ENCODE measurements around the gene TMEM270.
"Not testable (repeated sequence)": the region's sequence is repeated elsewhere in the genome, so short reads cannot be mapped to it uniquely, and the experiment has no call there.

The TMEM270 gene

DNA sequence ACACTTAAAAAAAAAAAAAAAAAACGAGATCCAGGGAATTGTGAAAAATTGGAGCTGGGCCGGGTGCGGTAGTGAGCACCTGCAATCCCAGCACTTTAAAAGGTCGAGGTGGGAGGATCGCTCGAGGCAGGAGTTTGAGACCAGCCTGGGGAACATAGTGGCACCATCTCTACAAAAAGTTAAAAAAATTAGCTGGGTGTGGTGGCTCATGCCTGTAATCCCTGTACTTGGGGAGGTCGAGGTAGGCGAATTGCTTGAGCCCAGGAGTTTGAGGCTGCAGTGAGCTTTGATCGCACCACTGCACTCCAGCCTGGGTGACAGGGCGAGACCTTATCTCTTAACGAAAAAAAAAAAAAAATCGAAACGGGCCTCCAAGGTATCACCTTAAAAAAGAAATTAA, 28.2 kb upstream of the TMEM270 start:
- DNase-seq (ENCODE audit: low read depth): no peak
- TF ChIP-seq, protein P1, sequence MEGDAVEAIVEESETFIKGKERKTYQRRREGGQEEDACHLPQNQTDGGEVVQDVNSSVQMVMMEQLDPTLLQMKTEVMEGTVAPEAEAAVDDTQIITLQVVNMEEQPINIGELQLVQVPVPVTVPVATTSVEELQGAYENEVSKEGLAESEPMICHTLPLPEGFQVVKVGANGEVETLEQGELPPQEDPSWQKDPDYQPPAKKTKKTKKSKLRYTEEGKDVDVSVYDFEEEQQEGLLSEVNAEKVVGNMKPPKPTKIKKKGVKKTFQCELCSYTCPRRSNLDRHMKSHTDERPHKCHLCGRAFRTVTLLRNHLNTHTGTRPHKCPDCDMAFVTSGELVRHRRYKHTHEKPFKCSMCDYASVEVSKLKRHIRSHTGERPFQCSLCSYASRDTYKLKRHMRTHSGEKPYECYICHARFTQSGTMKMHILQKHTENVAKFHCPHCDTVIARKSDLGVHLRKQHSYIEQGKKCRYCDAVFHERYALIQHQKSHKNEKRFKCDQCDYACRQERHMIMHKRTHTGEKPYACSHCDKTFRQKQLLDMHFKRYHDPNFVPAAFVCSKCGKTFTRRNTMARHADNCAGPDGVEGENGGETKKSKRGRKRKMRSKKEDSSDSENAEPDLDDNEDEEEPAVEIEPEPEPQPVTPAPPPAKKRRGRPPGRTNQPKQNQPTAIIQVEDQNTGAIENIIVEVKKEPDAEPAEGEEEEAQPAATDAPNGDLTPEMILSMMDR (conservative IDR thresholded peaks at IDR 0.05; ENCODE audit: low read depth, low read length): no peak
- H3K4me3 ChIP-seq (ENCODE audit: low read depth, low read length): no peak overlapping the region

DNA sequence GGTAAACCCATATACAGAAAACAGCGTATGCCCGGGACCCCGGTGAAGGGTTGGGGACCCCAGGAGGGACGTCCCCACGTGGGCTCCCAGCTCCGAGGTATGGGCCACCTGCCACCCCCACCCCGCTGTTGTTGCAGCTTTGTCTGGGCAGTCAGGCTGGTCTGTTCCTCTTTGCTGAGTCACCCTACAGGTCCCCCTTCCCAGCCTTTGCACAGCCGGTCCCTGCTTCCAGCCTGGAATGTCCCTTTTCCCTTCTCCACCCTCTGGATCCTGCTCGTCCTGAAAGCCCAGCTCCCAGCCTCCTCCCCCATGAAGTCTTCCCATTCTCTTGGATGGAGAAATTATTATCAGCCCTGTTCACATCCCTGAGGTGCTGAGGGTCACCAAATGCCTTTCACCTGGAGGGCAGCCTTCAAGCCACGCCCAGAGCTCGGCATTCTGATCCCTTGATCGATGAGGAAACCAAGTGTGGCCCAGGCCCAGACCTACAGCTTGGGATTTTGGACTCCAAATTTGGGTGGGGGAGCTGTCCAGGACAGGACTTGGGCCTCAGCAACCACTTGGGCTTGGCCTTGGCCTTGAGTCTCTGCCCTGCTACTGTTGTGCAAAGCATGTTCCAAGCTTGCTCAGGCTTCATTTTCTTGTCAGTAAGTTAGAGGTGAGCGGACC, 27.6 kb upstream of the TMEM270 start:
- no peak overlapping the region for H3K4me3 ChIP-seq (ENCODE audit: low read depth, low read length)
- no peak for DNase-seq (ENCODE audit: low read depth)
- TF ChIP-seq, protein P1 (conservative IDR thresholded peaks at IDR 0.05; ENCODE audit: low read depth, low read length): no peak

DNA sequence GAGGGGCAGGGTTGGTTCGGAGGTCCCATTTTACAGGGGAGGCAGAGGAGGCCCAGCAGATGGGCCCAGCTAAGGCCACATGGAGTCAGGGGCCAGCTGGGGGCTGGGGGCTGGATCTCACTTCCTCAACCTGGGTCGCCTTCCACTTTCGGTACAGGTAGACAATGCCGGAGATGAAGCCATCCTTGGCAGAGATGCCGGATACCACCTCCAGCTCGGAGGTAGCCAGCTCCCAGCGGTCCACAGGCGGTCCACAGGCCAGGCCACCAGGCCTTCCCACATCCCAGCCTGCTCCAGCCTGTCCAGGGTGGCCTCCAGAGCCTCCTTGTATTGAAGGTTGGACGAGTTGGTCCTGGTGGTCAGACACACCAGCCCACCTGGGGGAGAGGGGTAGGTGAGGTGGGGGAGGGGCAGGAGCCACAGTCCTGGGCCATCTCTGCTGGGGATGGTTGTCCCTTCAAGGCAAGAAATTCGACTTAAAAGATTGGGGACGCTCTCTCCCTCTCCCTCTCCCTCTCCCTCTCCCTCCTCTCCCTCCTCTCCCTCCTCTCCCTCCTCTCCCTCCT, 26.2 kb upstream of the TMEM270 start:
- TF ChIP-seq, protein P1 (conservative IDR thresholded peaks at IDR 0.05; ENCODE audit: low read depth, low read length): no peak
- DNase-seq (ENCODE audit: low read depth): no peak
- H3K4me3 ChIP-seq (ENCODE audit: low read depth, low read length): no peak overlapping the region

DNA sequence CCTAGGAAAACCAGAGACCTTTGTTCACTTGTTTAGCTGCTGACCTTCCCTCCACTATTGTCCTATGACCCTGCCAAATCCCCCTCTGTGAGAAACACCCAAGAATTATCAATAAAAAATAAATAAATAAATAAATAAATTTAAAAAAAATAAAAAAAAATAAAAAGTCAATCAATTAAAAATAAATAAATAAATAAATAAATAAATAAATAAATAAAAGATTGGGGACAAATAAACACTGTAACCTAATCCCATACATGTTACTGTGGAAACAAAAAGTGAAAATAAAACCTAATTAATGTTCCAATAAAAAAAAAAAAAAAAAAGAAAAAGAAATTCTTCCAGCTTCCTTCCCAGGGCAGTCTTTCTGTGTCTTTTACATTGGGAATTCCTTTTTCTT, 23.8 kb upstream of the TMEM270 start:
- not testable (repeated sequence) for H3K4me3 ChIP-seq (ENCODE audit: low read depth, low read length); DNase-seq (ENCODE audit: low read depth)

DNA sequence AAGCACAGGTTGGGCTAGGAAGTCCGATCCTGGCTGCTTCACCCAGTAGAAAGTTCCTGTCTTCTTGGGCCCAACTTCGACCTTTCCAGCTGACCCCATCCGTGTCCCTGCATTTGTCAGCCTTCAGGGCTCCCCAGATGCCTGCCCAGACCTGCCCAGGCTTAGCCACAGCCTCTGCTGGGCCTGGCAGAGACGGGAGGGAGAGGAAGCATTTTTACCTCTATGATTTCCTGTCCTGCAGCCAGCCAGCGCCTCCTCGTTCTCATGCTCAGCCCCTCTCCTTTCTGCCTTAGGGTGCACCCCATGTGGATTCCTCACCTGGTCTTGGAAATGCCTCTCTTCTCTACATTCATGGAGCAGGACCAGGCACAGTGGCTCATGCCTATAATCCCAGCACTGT, 22.3 kb upstream of the TMEM270 start:
- DNase-seq (ENCODE audit: low read depth): no peak
- TF ChIP-seq, protein P1 (conservative IDR thresholded peaks at IDR 0.05; ENCODE audit: low read depth, low read length): no peak
- no peak overlapping the region for H3K4me3 ChIP-seq (ENCODE audit: low read depth, low read length)

DNA sequence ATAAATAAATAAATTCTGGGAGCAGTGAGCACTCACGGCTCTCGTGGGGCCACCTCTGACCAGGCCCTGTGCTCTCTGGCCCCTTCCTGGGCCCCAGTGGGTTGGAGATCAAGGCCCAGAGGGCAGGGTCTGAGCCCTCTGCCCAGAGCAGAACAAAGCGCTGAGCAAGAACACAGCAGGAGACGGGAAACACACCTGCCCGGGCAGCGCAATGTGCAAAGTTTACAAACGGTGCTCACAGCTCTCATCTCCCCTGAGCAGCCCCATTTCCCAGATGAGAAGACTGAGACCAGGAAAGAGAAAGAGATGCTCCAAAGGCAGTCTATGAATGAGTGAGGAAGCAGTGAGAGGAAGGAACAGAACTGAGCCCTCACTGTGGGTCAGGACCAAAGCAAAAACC, 21.7 kb upstream of the TMEM270 start:
- no peak overlapping the region for H3K4me3 ChIP-seq (ENCODE audit: low read depth, low read length)
- TF ChIP-seq, protein P1 (conservative IDR thresholded peaks at IDR 0.05; ENCODE audit: low read depth, low read length): no peak
- DNase-seq (ENCODE audit: low read depth): no peak

DNA sequence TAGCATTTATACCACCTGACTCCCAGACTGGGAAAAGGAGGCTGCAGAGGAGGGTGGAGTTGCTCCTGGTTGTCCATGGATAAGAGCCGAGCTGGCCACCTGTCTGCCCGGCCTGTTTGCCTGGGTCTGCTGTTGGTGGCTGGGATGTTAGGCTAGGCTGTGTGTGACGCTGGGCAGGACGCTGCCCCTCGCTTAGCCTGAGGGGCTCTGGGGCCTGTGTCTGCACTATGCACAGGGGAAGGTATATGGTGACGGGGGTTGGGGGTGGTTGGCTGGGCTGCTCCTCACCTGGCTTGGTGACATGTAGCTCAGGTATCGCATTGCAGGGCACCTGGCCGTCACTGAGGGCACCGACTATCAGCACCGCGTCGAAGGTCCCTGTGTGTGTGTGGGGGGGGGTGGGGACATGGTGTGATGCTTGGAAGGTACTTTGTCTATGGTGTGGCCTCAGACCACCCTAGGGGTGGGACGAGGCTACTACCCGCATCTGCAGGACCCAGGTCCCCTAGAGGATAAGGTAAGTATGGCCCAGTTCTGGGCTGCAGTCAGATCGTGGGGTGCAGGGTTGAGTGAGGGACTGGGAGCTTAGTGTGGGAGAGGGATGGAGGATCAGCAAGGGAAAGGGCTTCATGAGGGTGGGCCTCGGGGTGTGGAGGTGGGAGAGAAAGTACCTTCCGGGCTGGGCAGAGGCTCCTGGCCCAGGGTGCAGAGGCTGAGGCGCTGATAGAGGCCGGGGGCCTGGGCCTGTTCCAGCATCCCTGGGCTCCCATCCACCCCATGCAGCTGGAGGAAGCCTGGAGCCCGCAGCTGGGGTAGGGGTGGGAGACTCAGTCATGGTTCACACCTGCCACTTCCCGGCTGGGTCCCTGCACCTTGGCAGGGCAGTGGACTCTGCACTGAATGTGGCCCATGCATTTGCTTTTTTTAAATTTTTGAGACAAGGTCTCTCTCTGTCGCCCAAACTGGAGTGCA, 20.9 kb upstream of the TMEM270 start:
- TF ChIP-seq, protein P1 (conservative IDR thresholded peaks at IDR 0.05; ENCODE audit: low read depth, low read length): no peak
- no peak overlapping the region for H3K4me3 ChIP-seq (ENCODE audit: low read depth, low read length)
- no peak for DNase-seq (ENCODE audit: low read depth)

All from choroid plexus epithelial cell (primary cell).